Skeletal muscle cell (primary cell): ENCODE data around the gene OR6J1.
"Not testable (repeated sequence)": the region's sequence is repeated elsewhere in the genome, so short reads cannot be mapped to it uniquely, and the experiment has no call there.

Experiments
- DNase-seq: peaks from one replicate; pipeline ENCODE4 v3.0.0-alpha.2; 2010; ENCODE audit warnings: low read depth
- H3K4me3 ChIP-seq: 2 replicates; pipeline ENCODE4 v1.5.1; 2011; ENCODE audit warnings: low read depth, mild to moderate bottlenecking, control low read depth, low read length, moderate library complexity

The OR6J1 gene

DNA sequence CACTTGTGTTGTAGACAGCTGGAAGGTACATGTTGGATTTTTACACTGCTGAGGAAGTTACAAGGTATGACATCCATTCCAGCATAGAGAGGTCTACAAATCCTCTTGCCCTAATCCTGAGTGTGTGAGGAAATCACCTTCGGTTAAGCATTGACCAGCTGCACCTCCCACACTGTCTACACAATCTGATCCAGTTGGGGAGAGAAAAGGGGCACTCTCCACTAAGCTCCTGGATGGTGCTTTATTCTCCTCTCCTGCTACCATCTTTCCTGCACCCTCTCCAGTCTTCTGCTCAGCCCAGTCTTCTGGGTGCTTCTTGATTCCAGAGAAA, at the start of gene OR6J1:
OR6J1 (minus strand) TSS at position 48 of the 331 bp plus-strand sequence. CDS start 9,541 bp downstream, outside the sequence.
- no peak within 1 kb of the TSS for H3K4me3 ChIP-seq
- no peak for DNase-seq

DNA sequence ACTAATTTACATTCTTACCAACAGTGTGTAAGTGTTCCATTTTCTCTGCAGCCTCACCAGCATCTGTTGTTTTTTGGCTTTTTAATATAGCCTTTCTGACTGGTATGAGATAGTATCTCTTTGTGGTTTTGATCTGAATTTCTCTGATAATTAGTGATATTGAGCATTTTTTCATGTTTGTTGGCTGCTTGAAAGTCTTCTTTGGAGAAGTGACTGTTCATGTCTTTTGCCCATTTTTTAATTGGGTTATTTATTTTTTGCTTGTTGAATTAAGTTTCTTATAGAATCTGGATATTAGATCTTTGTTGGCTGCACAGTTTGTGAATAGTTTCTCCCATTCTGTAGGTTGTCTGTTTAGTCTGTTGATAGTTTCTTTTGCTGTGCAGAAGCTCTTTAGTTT, 48.0 kb upstream of the OR6J1 start:
- no peak for DNase-seq
- no peak overlapping the region for H3K4me3 ChIP-seq

- DNase-seq: peak; percentile 31
- no peak overlapping the region for H3K4me3 ChIP-seq
These were observed 47.0 kb upstream of the OR6J1 start for GRCh38 chr14:22691171-22691570.

DNA sequence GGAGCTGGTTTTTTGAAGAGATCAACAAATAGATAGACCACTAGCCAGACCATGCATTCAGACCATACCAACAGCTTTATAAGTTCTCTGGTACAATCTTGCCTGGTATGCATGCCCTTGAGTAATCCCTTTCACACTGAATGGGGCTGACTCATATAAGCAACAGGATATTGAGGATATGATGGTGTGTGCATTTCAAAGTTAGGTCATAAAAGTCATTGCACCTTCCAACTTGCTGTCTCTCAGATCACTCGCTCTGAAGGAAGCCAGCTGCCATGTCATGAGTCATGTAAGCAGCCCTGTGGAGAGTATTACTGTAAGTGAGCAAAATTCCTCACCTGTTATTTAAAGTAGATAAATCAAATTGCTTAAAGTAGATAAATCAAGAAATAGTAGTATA, 45.0 kb upstream of the OR6J1 start:
- no peak overlapping the region for H3K4me3 ChIP-seq
- DNase-seq: peak; percentile 88

DNA sequence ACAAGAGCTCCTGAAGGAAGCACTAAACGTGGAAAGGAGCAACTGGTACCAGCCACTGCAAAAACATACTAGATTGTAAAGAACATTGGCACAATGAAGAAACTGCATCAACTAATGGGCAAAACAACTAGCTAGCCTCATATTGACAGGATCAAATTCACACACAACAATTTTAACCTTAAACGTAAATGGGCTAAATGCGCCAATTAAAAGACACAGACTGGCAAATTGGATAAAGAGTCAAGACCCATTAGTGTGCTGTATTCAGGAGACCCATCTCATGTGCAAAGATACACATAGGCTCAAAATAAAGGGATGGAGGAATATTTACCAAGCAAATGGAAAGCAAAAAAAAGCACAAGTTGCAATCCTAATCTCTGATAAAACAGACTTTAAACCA, 43.8 kb upstream of the OR6J1 start:
- not testable (repeated sequence) for H3K4me3 ChIP-seq, DNase-seq

GRCh38 chr14:22686176-22686611, 42.0 kb upstream of the OR6J1 start:
- H3K4me3 ChIP-seq, DNase-seq: not testable (repeated sequence)

DNA sequence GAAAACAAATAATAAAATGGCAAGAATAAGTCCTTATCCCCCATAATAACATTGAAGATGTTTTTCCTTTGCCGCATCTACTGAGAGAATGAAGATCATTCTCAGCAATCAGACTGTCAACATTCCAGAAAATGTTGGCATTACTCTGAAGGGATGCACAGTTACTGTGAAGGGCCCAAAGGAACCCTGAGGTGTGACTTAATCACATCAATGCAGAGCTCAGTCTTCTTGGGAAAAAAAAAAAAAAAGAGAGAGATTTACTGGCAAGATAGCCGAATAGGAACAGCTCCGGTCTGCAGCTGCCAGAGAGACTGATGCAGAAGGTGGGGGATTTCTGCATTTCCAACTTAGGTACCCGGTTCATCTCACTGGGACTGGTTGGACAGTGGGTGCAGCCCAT, 41.3 kb upstream of the OR6J1 start:
- H3K4me3 ChIP-seq: no peak overlapping the region
- no peak for DNase-seq

DNA sequence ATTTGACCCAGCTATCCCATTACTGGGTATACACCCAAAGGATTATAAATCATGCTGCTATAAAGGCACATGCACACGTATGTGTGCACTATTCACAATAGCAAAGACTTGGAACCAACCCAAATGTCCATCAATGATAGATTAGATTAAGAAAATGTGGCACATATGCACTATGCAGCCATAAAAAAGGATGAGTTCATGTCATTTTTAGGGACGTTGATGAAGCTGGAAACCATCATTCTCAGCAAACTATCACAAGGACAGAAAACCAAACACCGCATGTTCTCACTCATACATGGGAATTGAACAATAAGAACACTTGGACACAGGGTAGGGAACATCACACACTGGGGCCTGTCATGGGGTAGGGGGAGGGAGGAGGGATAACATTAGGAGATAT, 39.3 kb upstream of the OR6J1 start:
- DNase-seq, H3K4me3 ChIP-seq: not testable (repeated sequence)

DNA sequence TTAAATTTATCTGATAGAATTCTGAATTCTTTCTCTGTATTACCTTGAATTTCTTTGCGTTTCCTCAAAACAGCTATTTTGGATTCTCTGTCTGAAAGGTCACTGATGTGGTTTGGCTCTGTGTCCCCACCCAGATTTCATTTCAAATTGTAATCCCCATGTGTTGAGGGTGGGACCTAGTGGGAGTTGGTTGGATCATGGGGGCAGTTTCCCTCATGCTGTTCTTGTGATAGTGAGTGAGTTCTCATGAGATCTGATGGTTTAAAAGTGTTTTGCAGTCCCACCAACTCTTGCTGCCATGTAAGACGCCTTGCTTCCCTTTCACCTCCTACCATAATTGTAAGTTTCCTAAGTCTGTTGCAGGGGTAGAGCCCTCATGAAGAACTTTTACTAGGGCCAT, 34.1 kb upstream of the OR6J1 start:
- DNase-seq: no peak
- no peak overlapping the region for H3K4me3 ChIP-seq

- H3K4me3 ChIP-seq: not testable (repeated sequence)
These were observed 33.4 kb upstream of the OR6J1 start for GRCh38 chr14:22677551-22677950.

GRCh38 chr14:22671622-22672021, 27.5 kb upstream of the OR6J1 start:
- DNase-seq: no peak
- no peak overlapping the region for H3K4me3 ChIP-seq

More at GRCh38 chr14:22677551-22677950, 33.4 kb upstream of the OR6J1 start:
- not testable (repeated sequence) for DNase-seq

DNA sequence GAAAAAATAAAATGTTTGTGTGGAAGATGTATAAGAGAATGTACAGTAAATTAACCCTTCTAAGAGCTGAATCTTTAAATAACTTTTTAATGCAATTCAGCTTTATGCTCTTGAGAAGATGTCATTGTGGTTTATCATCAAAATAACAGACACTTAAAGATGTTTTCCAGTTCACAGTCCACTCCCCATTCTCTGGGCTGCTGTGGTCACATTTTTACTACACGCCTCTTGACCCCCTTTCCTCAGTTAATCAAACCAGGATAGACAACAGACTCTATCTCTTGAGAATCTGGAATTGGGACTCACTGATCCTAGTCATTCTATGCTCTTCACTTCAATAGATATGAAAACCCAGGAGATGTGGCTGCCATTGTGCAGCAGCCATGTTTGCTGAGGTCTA, 24.7 kb upstream of the OR6J1 start:
- no peak overlapping the region for H3K4me3 ChIP-seq
- DNase-seq: no peak

DNA sequence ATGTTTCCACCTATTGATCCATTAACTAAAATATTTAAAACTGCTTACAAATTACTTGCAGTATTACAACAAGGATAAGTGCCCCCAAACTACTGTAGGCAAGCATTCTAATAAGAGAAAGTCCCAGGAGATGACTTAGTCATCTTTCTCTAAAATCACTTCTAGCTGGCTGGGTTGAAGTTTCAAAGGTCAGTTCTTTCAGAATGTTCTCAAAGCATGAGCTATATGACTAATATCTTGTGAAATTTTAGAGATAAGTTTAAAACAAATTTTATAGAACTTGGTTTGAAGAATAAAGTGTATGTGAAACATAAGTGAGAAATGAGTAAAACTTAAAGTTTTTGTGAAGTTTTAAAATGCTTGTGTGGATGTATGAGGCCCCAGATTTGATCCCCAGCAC, 24.3 kb upstream of the OR6J1 start:
- peak; percentile 65 for DNase-seq
- no peak overlapping the region for H3K4me3 ChIP-seq

DNA sequence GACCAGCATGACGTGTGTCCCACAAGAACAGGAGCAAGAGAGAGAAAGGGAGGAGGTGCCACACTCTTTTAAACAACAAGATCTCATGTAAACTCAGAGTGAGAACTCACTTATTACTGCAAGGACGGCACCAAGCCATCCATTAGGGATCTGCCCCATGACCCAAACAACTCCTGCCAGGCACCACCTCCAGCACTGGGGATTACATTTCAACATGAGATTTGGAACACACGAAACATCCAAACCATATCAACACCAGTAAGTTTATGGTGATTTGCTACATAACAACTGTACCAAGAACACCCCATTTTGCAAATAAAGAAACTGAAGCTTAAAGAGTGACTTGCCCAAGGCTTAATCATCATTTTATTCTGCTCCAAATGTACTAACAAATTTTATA, 23.7 kb upstream of the OR6J1 start:
- no peak for DNase-seq
- no peak overlapping the region for H3K4me3 ChIP-seq

- H3K4me3 ChIP-seq: no peak overlapping the region
- DNase-seq: no peak
These were observed 22.2 kb upstream of the OR6J1 start for GRCh38 chr14:22666203-22666893.

DNA sequence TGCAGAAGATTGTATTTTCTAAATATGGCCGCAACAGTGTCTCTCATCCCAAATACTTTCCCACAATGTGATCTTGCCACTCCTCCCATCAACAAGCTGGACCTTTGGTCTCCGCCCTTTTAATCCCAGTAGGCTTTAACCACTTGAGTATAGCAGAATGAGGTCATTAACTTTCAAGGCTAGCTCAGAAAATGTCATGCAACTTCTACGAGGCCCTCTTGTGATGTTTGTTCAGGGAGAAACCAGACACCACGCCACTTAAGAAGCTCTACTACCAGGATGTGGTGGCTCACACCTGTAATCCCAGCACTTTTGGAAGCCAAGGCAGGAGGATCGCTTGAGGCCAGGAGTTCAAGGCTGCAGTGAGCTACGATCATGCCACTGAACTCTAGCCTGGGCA, 20.1 kb upstream of the OR6J1 start:
- no peak for DNase-seq
- no peak overlapping the region for H3K4me3 ChIP-seq

GRCh38 chr14:22660654-22661053, 16.5 kb upstream of the OR6J1 start:
- no peak for DNase-seq
- H3K4me3 ChIP-seq: no peak overlapping the region

- no peak for DNase-seq
- no peak overlapping the region for H3K4me3 ChIP-seq
These were observed 14.8 kb upstream of the OR6J1 start for GRCh38 chr14:22658946-22659345.

- DNase-seq: no peak
These were observed 13.7 kb upstream of the OR6J1 start for GRCh38 chr14:22657861-22658260.

GRCh38 chr14:22656945-22657731, 13.0 kb upstream of the OR6J1 start:
- DNase-seq: peak; percentile 74
- H3K4me3 ChIP-seq: no peak overlapping the region

More at GRCh38 chr14:22657861-22658260, 13.7 kb upstream of the OR6J1 start:
- no peak overlapping the region for H3K4me3 ChIP-seq

DNA sequence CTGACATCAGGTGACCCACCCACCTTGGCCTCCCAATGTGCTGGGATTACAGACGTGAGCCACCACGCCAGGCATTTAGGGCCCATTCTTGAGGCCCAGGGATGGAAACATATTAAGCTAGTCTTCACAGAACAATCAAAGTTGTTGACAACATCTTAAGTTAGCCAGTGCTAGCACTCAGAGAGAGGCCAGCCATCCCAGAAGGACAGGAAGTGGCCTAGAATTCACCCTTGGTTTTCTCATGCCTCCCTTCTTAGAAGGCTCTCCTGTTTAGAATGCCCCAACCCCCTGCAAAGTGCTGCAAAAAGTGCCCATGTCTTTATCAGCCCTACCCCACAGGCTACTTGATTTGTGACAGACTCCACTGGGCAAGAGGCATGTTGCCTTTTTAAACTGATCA, 12.1 kb upstream of the OR6J1 start:
- no peak overlapping the region for H3K4me3 ChIP-seq
- no peak for DNase-seq
